Coronary artery (tissue), 2 donors: ENCODE measurements around the gene PLEKHG3.

Source experiments
- DNase-seq: peaks from one replicate; pipeline ENCODE4 v3.0.0-alpha.2; 2017; ENCODE audit warnings: low spot score
- H3K27ac ChIP-seq, 2 donors: fragments of 200-600 bp; sonication (generic); one replicate each; pipeline ENCODE4 v1.5.1; 2016 to 2019
- H3K4me3 ChIP-seq: fragments of 200-600 bp; sonication (generic); 2 replicates; pipeline ENCODE4 v1.5.1; 2016; ENCODE audit warnings: mild to moderate bottlenecking, moderate library complexity
- TF ChIP-seq, protein P1 (sequence below): fragments of 200-600 bp; sonication (generic); IDR thresholded peaks from one replicate; pipeline ENCODE4 v1.5.1; 2019; ENCODE audit warnings: antibody characterized with exemption

The PLEKHG3 gene

DNA sequence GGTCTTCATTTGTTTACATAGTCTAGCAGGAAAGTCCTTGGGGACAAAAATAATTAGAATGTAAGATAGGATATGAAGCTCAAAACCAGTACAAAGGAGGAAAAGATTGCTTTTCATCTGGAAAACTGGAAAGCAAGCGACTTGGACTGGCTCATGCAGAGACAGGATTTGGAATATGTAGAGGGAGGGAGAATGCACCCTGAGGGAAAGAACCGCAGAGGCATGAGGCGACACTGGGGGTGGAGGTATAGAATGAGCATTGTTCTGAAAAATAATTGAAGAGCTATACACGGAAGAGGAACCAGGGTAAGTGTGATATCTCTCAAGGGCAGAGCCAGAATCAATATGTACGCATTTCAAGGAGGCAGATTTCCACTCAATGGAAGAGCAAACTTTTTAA is 85.5 kb downstream of the PLEKHG3 start:
- H3K27ac ChIP-seq: no peak overlapping the region
- H3K4me3 ChIP-seq: no peak overlapping the region
- TF ChIP-seq, protein P1, sequence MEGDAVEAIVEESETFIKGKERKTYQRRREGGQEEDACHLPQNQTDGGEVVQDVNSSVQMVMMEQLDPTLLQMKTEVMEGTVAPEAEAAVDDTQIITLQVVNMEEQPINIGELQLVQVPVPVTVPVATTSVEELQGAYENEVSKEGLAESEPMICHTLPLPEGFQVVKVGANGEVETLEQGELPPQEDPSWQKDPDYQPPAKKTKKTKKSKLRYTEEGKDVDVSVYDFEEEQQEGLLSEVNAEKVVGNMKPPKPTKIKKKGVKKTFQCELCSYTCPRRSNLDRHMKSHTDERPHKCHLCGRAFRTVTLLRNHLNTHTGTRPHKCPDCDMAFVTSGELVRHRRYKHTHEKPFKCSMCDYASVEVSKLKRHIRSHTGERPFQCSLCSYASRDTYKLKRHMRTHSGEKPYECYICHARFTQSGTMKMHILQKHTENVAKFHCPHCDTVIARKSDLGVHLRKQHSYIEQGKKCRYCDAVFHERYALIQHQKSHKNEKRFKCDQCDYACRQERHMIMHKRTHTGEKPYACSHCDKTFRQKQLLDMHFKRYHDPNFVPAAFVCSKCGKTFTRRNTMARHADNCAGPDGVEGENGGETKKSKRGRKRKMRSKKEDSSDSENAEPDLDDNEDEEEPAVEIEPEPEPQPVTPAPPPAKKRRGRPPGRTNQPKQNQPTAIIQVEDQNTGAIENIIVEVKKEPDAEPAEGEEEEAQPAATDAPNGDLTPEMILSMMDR: no peak
- no peak for DNase-seq

DNA sequence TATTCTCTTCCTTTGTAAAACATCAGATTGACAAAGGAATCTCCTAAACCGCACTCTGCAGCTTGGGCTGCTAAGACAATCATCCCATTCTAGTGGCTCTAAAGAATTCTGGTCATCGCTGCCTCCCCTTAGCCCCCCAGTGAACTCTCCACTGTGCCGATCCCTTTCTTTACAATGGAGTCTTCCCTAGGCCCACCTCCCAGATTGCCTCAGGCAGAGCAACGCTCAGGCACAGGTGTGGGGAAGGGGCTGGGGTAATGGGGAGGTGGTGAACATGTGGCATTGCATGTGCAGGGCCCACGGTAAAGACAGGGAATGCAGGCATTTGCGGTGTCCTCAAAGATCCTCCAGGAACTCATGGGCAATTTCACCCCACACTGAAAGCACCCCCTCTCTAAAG is 86.3 kb downstream of the PLEKHG3 start:
- DNase-seq: no peak
- H3K4me3 ChIP-seq: no peak overlapping the region
- H3K27ac ChIP-seq: no peak overlapping the region
- TF ChIP-seq, protein P1: no peak

DNA sequence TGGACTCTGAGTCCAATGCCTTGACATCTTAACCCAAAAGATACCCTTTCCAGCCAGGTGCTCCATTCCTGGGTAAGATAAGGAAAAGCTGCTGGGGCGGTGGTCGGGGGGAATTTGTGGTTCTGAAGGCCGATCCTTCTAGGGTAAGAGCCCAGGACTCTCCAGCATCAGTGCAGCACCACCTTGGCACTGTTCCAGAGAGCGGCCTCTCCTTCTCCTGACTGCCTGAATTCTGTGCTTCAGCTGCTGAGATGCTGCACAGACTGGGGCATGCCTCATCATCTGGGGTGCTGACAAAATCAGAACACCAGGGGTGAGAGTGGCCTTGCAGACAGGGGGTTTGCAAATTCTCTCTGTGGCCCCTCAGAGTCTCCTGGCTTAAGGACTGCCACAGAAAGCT is 88.0 kb downstream of the PLEKHG3 start:
- DNase-seq: no peak
- no peak overlapping the region for H3K27ac ChIP-seq
- H3K4me3 ChIP-seq: no peak overlapping the region
- TF ChIP-seq, protein P1: no peak

DNA sequence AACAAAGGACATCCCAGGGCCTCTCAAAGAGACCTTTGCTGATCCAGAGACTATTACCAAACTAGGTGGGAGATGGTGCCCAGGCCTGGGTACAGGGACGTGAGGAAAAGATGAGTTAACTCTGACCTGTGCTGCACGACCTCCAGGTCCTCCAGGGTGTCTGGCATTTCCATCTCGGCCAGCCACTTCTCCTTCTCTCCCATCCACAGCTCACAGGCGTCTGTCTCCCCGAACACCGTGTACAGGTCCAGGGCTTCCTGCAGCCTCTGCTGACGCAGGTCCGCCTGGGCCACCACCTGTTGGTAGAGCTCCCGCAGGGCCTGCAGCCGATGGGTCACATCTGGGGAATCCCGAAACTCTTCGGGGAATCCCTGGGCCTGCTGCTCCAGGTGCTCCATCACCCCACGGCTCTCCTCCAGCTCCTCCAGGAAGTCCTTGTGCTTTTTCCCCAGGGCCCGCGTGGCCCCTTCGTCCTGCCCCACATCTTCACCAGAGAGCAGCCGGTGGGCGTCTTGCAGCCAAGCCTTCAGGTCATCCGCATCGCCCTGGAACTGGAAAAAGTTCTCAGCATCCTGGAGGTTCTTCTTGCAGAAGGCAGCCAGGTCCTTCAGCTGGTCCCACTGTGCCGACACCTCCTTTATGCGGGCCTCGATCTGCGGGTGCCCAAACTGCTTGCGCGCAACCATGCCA is 88.8 kb downstream of the PLEKHG3 start:
- no peak for DNase-seq
- TF ChIP-seq, protein P1: no peak
- Histone ChIP-seq H3K27ac (no peak overlapping the region), H3K4me3 (no peak overlapping the region)

DNA sequence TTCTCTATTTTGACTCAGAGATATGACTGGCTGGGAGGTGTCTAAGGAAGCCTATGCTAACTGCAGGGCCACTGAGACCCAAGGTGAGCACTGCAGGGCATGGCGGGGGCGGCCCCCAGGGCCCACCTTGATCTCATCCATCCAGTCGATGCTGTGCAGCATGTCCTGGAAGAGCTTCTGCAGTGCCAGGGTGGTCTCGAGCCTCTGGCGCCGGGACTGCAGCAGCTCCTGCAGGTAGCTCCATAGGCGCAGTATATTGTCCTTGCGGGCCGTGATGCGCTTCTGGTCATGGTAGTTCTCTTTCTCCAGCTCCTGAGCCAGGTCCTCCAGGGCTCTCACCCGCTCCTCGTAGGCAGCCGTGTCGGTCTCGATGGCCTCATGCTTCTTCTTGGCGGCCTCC is 91.0 kb downstream of the PLEKHG3 start:
- H3K27ac ChIP-seq: no peak overlapping the region
- DNase-seq: no peak
- TF ChIP-seq, protein P1: no peak

GRCh38 chr14:64795921-64796320 is 91.7 kb downstream of the PLEKHG3 start:
- TF ChIP-seq, protein P1: no peak
- no peak for DNase-seq
- Histone ChIP-seq H3K4me3 (no peak overlapping the region), H3K27ac (no peak overlapping the region)

More for the DNA sequence above, 91.0 kb downstream of the PLEKHG3 start:
- no peak overlapping the region for H3K4me3 ChIP-seq

GRCh38 chr14:64796369-64796768 is 92.1 kb downstream of the PLEKHG3 start:
- H3K27ac ChIP-seq: no peak overlapping the region
- no peak overlapping the region for H3K4me3 ChIP-seq
- TF ChIP-seq, protein P1: no peak
- no peak for DNase-seq
